Erythroblast (primary cell): ENCODE results near the gene TRPT1.
A peak's percentile ranks its signal among the peaks of the same experiment; 100 is the strongest.

ENCODE experiments used
- DNase-seq, 2 experiments: peaks; one replicate each; lab custom pipeline; 2025; lab: John Stamatoyannopoulos, UW
- GATA1 ChIP-seq: IDR thresholded peaks from 2 replicates; pipeline ENCODE4 v1.6.1; 2011; ENCODE audit warnings: low read depth, mild to moderate bottlenecking, control low read depth, low read length, moderate library complexity
- POLR2A ChIP-seq: IDR thresholded peaks from 2 replicates; pipeline ENCODE4 v1.6.1; 2011; ENCODE audit warnings: mild to moderate bottlenecking, low read length

The TRPT1 gene

GRCh38 chr11:64208086-64208795 is 17.7 kb downstream of the TRPT1 start:
- TF ChIP-seq GATA1 (no peak), POLR2A (no peak)
- DNase-seq, result no peak

- DNase-seq, result peak; percentile 91 to 93
- TF ChIP-seq POLR2A, result peak; percentile 80
- TF ChIP-seq GATA1, result no peak
These were observed 18.5 kb downstream of the TRPT1 start for GRCh38 chr11:64207256-64208085.

GRCh38 chr11:64206457-64207255 is 19.3 kb downstream of the TRPT1 start, which contains the start of gene FERMT3:
Gene FERMT3 (plus strand): TSS chr11:64206721. CDS start chr11:64207365, 644 bp downstream.
- TF ChIP-seq POLR2A (peak; percentile 81), GATA1 (no peak)
- peak; percentile 83 to 86 for DNase-seq

GRCh38 chr11:64204464-64204989 is 21.5 kb downstream of the TRPT1 start:
- DNase-seq, result peak; percentile 96 to 97
- TF ChIP-seq POLR2A, result no peak
- no peak for TF ChIP-seq GATA1

GRCh38 chr11:64204080-64204440 is 21.9 kb downstream of the TRPT1 start:
- no peak for TF ChIP-seq GATA1
- TF ChIP-seq POLR2A, result no peak

DNA sequence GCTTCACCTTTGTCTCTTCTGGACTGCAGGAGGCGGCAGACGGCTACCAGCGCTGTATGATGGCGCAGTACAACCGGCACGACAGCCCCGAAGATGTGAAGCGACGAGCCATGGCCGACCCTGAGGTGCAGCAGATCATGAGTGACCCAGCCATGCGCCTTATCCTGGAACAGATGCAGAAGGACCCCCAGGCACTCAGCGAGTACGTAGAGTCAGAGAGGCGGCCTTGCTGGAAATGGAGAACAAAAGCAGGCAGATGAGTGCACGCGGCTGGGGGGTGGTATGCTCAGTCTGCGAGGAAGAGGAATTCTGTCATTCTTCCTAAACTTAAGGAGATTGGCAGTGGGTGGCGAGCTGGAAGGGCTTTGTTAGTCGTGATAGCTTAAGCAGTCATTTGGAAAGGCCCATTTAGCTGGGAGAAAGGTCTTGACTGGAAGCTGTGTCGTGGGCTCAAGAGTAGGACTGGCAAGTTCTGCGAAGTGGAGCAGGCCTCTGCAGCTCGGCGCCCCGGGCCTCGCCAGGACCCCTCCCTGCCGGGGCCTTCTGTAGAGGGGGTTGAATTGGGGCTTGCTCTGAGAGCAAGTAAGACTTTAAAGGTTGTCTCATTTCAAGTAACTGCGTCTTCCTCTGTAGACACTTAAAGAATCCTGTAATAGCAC is 22.4 kb downstream of the TRPT1 start:
- no peak for TF ChIP-seq GATA1
- DNase-seq, result no peak

More at GRCh38 chr11:64204080-64204440, 21.9 kb downstream of the TRPT1 start:
- no peak for DNase-seq

GRCh38 chr11:64202992-64203391 is 23.0 kb downstream of the TRPT1 start:
- TF ChIP-seq GATA1, result no peak
- TF ChIP-seq POLR2A, result no peak
- DNase-seq, result no peak

GRCh38 chr11:64201543-64201942 is 24.4 kb downstream of the TRPT1 start:
- TF ChIP-seq GATA1, result no peak
- TF ChIP-seq POLR2A, result no peak
- DNase-seq, result no peak

GRCh38 chr11:64198511-64198910 is 27.5 kb downstream of the TRPT1 start:
- TF ChIP-seq POLR2A (no peak), GATA1 (no peak)
- DNase-seq, result no peak

DNA sequence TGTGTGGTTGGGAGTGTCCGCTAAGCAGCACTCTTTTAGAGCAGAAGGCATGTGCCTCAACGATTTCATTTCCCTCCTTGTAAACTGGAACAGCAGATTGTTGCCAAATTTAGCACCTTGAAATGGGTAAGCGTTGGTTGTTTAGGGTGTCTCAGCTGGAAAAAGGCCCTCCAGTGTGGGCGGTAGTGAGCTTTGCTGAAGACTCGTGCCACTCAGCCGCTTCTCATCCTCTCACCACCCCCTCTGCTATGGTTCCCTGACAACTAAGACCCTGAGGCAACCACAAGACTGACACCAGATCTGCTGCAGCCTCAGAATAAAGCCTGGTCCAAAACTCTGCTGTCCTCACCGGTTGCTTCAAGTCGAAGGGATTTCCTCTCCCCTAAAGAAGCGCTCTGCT is 29.4 kb downstream of the TRPT1 start:
- no peak for DNase-seq
- TF ChIP-seq GATA1, result no peak
- TF ChIP-seq POLR2A, result no peak

GRCh38 chr11:64192434-64192833 is 33.6 kb downstream of the TRPT1 start:
- no peak for TF ChIP-seq GATA1
- no peak for TF ChIP-seq POLR2A

DNA sequence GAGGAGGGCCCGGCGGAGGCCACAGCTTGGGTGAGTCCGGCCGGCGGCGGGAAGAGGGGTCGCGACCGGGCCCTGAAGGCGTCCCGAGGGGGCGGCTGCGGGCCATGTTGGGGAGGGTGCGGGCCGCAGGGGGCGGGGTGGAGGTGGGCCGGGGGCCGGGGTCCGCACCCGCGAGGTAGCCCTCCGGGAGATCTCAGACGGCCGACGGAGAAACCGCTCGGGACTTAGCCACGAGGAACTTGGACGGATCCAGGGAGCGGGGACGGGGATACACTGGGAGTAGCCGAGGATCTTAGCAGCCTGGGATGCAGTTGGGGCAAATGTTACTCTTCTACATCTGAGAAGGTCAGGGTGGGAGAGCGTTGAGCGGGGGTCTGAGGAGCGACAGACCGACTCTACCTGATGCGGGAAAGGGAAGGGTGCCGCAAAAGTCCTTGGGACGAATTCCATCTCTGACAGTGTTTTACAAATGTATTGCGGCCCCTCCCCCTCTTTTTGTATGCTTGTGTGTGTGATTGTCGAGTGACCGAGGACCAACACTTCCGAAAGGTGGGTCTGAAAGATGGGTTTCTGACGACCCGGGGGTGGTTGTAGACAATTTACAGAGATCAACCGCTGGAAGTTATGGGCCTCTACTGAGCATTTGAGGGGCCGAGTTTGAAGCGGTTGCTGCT is 39.4 kb downstream of the TRPT1 start:
- peak in 1 of 2 experiments; percentile 58 for DNase-seq
- no peak for TF ChIP-seq POLR2A
- TF ChIP-seq GATA1, result no peak

More at GRCh38 chr11:64192434-64192833, 33.6 kb downstream of the TRPT1 start:
- no peak for DNase-seq
